Ovary (tissue), 3 donors: ENCODE results near the gene CHFR.
"Not testable (repeated sequence)": the region's sequence is repeated elsewhere in the genome, so short reads cannot be mapped to it uniquely, and the experiment has no call there.

Experiments used
- EP300 ChIP-seq: sonication (generic); formaldehyde crosslinking; IDR thresholded peaks from one replicate; pipeline ENCODE4 v1.6.1; 2017; ENCODE audit warnings: antibody characterized with exemption
- POLR2A ChIP-seq: fragments of 450-650 bp; IDR thresholded peaks from one replicate; pipeline ENCODE4 v1.6.1; 2017; ENCODE audit warnings: antibody characterized with exemption, mild to moderate bottlenecking, moderate library complexity
- TF ChIP-seq, protein P1 (sequence below), 3 donors: fragments of 450-650 bp in 2 of 3; fragments of 200-600 bp in 1 of 3; IDR thresholded peaks; one replicate each; pipeline versions ENCODE4 v1.5.1 to v1.8.0; 2016 to 2022; ENCODE audit warnings: antibody characterized with exemption in 3 of 3, mild to moderate bottlenecking in 1 of 3
- donor health status: DM: no; HTN: no; CAD: no.

DNA sequence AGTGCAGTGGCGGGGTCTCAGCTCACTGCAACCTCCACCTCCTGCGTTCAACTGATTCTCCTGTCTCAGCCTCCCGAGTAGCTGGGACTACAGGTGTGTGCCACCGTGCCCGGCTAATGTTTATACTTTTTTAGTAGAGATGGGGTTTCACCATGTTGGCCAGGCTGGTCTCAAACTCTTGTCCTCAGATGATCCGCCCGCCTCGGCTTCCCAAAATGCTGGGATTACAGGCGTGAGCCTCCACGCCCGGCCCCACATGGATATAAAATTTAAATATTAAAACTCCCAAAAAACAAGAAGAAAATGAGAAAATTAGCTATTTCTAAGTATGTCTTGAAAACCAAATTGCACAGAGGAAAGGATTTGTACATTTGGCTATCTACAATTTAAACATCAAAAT, 42.7 kb downstream of the CHFR start:
- not testable (repeated sequence) for TF ChIP-seq POLR2A, EP300
- TF ChIP-seq, protein P1, sequence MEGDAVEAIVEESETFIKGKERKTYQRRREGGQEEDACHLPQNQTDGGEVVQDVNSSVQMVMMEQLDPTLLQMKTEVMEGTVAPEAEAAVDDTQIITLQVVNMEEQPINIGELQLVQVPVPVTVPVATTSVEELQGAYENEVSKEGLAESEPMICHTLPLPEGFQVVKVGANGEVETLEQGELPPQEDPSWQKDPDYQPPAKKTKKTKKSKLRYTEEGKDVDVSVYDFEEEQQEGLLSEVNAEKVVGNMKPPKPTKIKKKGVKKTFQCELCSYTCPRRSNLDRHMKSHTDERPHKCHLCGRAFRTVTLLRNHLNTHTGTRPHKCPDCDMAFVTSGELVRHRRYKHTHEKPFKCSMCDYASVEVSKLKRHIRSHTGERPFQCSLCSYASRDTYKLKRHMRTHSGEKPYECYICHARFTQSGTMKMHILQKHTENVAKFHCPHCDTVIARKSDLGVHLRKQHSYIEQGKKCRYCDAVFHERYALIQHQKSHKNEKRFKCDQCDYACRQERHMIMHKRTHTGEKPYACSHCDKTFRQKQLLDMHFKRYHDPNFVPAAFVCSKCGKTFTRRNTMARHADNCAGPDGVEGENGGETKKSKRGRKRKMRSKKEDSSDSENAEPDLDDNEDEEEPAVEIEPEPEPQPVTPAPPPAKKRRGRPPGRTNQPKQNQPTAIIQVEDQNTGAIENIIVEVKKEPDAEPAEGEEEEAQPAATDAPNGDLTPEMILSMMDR (IDR thresholded peaks at IDR 0.05), result not testable (repeated sequence)
